Liver (tissue), 9 donors: ENCODE data around the gene EIF4E3. TPM values are rescaled to one million over a fixed set of nuclear protein-coding genes. Genes with fewer than 3 reads are reported as not detected.

Experiments
- DNase-seq: peaks from one replicate; pipeline ENCODE4 v3.0.0-alpha.2; 2017; ENCODE audit warnings: low spot score
- H3K27ac ChIP-seq, 2 donors: one replicate each; pipeline ENCODE4 v1.7.0; 2013; ENCODE audit warnings: inconsistent platforms in 2 of 2, low read length in 2 of 2, control low read depth in 1 of 2, low read depth in 1 of 2, mild to moderate bottlenecking in 1 of 2
- H3K27me3 ChIP-seq, 4 donors: one replicate each; pipeline versions ENCODE4 v1.6.1 to v1.7.0; 2013; ENCODE audit warnings: low read length in 3 of 4, inconsistent platforms in 1 of 4, mild to moderate bottlenecking in 1 of 4, moderate library complexity in 1 of 4; ENCODE audit not compliant: control insufficient read depth in 4 of 4, insufficient read depth in 4 of 4
- H3K36me3 ChIP-seq, 4 donors: one replicate each; pipeline versions ENCODE4 v1.6.1 to v1.7.0; 2013; ENCODE audit warnings: low read length in 3 of 4, mild to moderate bottlenecking in 3 of 4, low read depth in 1 of 4, moderate library complexity in 1 of 4; ENCODE audit not compliant: control insufficient read depth in 4 of 4, insufficient read depth in 3 of 4
- H3K4me1 ChIP-seq, 4 donors: one replicate each; pipeline versions ENCODE4 v1.6.1 to v1.7.0; 2013; ENCODE audit warnings: low read length in 3 of 4, mild to moderate bottlenecking in 3 of 4, moderate library complexity in 1 of 4; ENCODE audit not compliant: control insufficient read depth in 4 of 4, insufficient read depth in 4 of 4
- H3K4me3 ChIP-seq, 3 donors: one replicate each; pipeline versions ENCODE4 v1.6.1 to v1.7.0; 2013; ENCODE audit warnings: low read length in 3 of 3, control low read depth in 1 of 3, low read depth in 1 of 3, mild to moderate bottlenecking in 1 of 3
- H3K9ac ChIP-seq, 2 donors: one replicate each; pipeline ENCODE4 v1.7.0; 2013; ENCODE audit warnings: low read length in 2 of 2, mild to moderate bottlenecking in 2 of 2, moderate library complexity in 2 of 2, control low read depth in 1 of 2, low read depth in 1 of 2
- H3K9me3 ChIP-seq, 4 donors: one replicate each; pipeline versions ENCODE4 v1.6.1 to v1.7.0; 2013; ENCODE audit warnings: low read length in 3 of 4; ENCODE audit not compliant: control insufficient read depth in 4 of 4
- CTCF ChIP-seq: fragments of 150-350 bp; IDR thresholded peaks from 2 replicates; pipeline ENCODE4 v1.5.1; 2017; ENCODE audit warnings: improper control_type of control experiment, low read depth, low read length; ENCODE audit not compliant: missing input control
- FOXA1 ChIP-seq: IDR thresholded peaks from 2 replicates; pipeline ENCODE4 v1.6.1; 2016; ENCODE audit warnings: antibody characterized with exemption
- GABPA ChIP-seq, 2 donors: IDR thresholded peaks in 1 of 2; conservative IDR thresholded peaks in 1 of 2; 2 replicates each; pipeline ENCODE4 v1.6.1; 2016; ENCODE audit warnings: antibody characterized with exemption in 2 of 2, mild to moderate bottlenecking in 1 of 2, moderate library complexity in 1 of 2
- HNF4A ChIP-seq, 2 donors: conservative IDR thresholded peaks; 2 replicates each; pipeline ENCODE4 v1.6.1; 2016; ENCODE audit warnings: antibody characterized with exemption in 2 of 2, mild to moderate bottlenecking in 2 of 2
- HNF4G ChIP-seq: IDR thresholded peaks from 2 replicates; pipeline ENCODE4 v1.6.1; 2016; ENCODE audit warnings: antibody characterized with exemption
- JUND ChIP-seq, 2 donors: IDR thresholded peaks; 2 replicates each; pipeline ENCODE4 v1.6.1; 2016; ENCODE audit warnings: antibody characterized with exemption in 2 of 2
- MAX ChIP-seq: IDR thresholded peaks from 2 replicates; pipeline ENCODE4 v1.6.1; 2016; ENCODE audit warnings: antibody characterized with exemption
- RAD21 ChIP-seq, 2 donors: IDR thresholded peaks; 2 replicates each; pipeline ENCODE4 v1.6.1; 2016; ENCODE audit warnings: antibody characterized with exemption in 2 of 2, mild to moderate bottlenecking in 2 of 2
- REST ChIP-seq: IDR thresholded peaks from 2 replicates; pipeline ENCODE4 v1.6.1; 2016; ENCODE audit warnings: antibody characterized with exemption, mild to moderate bottlenecking
- RXRA ChIP-seq, 2 donors: IDR thresholded peaks; 2 replicates each; pipeline ENCODE4 v1.6.1; 2017 to 2018; ENCODE audit warnings: antibody characterized with exemption in 2 of 2, mild to moderate bottlenecking in 1 of 2
- SP1 ChIP-seq: IDR thresholded peaks from 2 replicates; pipeline ENCODE4 v1.6.1; 2018; ENCODE audit warnings: antibody characterized with exemption, mild to moderate bottlenecking
- TAF1 ChIP-seq: conservative IDR thresholded peaks from 2 replicates; pipeline ENCODE4 v1.6.1; 2016; ENCODE audit warnings: antibody characterized with exemption, mild to moderate bottlenecking
- YY1 ChIP-seq: IDR thresholded peaks from 2 replicates; pipeline ENCODE4 v1.6.1; 2016; ENCODE audit warnings: antibody characterized with exemption, mild to moderate bottlenecking
- ZBTB33 ChIP-seq: IDR thresholded peaks from 2 replicates; pipeline ENCODE4 v1.6.1; 2016; ENCODE audit warnings: antibody characterized with exemption
- WGBS: extraction: QIAGEN DNeasy Blood & Tissue Kit; methylation state at CpG from one replicate; pipeline ENCODE4 v1.1.7; 2013; 5-methylcytosine and 5-hydroxymethylcytosine counted together
- polyA plus RNA-seq, 2 donors: library from polyadenylated mRNA; stranded (reverse) in 1 of 2; unstranded in 1 of 2; fragments of 200-250 nt in 1 of 2; fragments of >200 nt in 1 of 2; fragmentation: Nextera tagmentation in 1 of 2; extraction: Ambion mirVana in 1 of 2; gene quantifications; one replicate each; pipeline versions ENCODE4 v1.2.1 to v1.2.3, GENCODE V29; 2013 to 2015
- total RNA-seq, 2 donors: library from RNA; depleted of rRNA; stranded (reverse); fragments of >200 nt; gene quantifications; one replicate each; pipeline ENCODE4 v1.2.3, GENCODE V29; 2014
- donor health status: healthy.
- donor health status: healthy.
- donor health status: healthy.
- donor health status: healthy.
- donor health status: healthy.

EIF4E3 gene
- total and polyA plus RNA-seq, 4 donors: 1.1 to 4.0 (median 2.6) TPM

GRCh38 chr3:71751602-71752001, 26.4 kb upstream of the EIF4E3 start:
- no peaks in the 10 kb centered on the region for H3K36me3 ChIP-seq
- 78% methylated on average over 4 of the region's 4 CpGs for WGBS
- TF ChIP-seq JUND (IDR thresholded peaks at IDR 0.05): no peak
- TF ChIP-seq FOXA1: no peak
- TF ChIP-seq MAX: no peak
- TF ChIP-seq HNF4A (conservative IDR thresholded peaks at IDR 0.05): no peak
- no peak for TF ChIP-seq GABPA (IDR thresholded peaks at IDR 0.05 in 1 of 2, conservative IDR thresholded peaks at IDR 0.05 in 1 of 2)
- no peak for TF ChIP-seq SP1
- TF ChIP-seq RXRA (IDR thresholded peaks at IDR 0.05): no peak
- TF ChIP-seq HNF4G: no peak
- no peak for TF ChIP-seq RAD21 (IDR thresholded peaks at IDR 0.05)
- TF ChIP-seq CTCF: no peak
- no peak overlapping the region for H3K9ac ChIP-seq
- no peak overlapping the region for H3K27ac ChIP-seq
- no peak for DNase-seq
- peaks cover 4 to 14% (median 9%) of the 10 kb centered on the region in 4 donors for H3K4me1 ChIP-seq
- H3K4me3 ChIP-seq: no peak overlapping the region
- peaks cover 0 to 21% (median 2%) of the 10 kb centered on the region in 4 donors for H3K27me3 ChIP-seq
- H3K9me3 ChIP-seq: no peaks in the 10 kb centered on the region

- peaks cover 6 to 23% (median 11%) of the 10 kb centered on the region in 4 donors for H3K9me3 ChIP-seq
- no peaks in the 10 kb centered on the region for H3K4me1 ChIP-seq
- DNase-seq: no peak
- H3K27me3 ChIP-seq: no peaks in the 10 kb centered on the region
- no peak overlapping the region for H3K27ac ChIP-seq
- no peak overlapping the region for H3K4me3 ChIP-seq
- WGBS: 81% methylated on average over 3 of the region's 3 CpGs
- no peaks in the 10 kb centered on the region for H3K36me3 ChIP-seq
- no peak for TF ChIP-seq MAX
- TF ChIP-seq TAF1: no peak
- TF ChIP-seq RAD21 (IDR thresholded peaks at IDR 0.05): no peak
- TF ChIP-seq YY1: no peak
- TF ChIP-seq JUND (IDR thresholded peaks at IDR 0.05): no peak
- no peak for TF ChIP-seq ZBTB33
- TF ChIP-seq HNF4A (conservative IDR thresholded peaks at IDR 0.05): no peak
- no peak for TF ChIP-seq GABPA (IDR thresholded peaks at IDR 0.05 in 1 of 2, conservative IDR thresholded peaks at IDR 0.05 in 1 of 2)
- H3K9ac ChIP-seq: no peak overlapping the region
Measured at GRCh38 chr3:71744738-71745137, 19.5 kb upstream of the EIF4E3 start.

GRCh38 chr3:71742621-71743020, 17.4 kb upstream of the EIF4E3 start:
- no peaks in the 10 kb centered on the region for H3K36me3 ChIP-seq
- H3K4me1 ChIP-seq: no peaks in the 10 kb centered on the region
- H3K27me3 ChIP-seq: no peaks in the 10 kb centered on the region
- H3K9ac ChIP-seq: no peak overlapping the region
- no peak for DNase-seq
- no peak overlapping the region for H3K4me3 ChIP-seq
- TF ChIP-seq RAD21 (IDR thresholded peaks at IDR 0.05): no peak
- TF ChIP-seq RXRA (IDR thresholded peaks at IDR 0.05): no peak
- TF ChIP-seq HNF4A (conservative IDR thresholded peaks at IDR 0.05): no peak
- TF ChIP-seq REST: no peak
- 97% methylated on average over 1 of the region's 1 CpG for WGBS
- no peak overlapping the region for H3K27ac ChIP-seq
- H3K9me3 ChIP-seq: peaks cover 6 to 23% (median 11%) of the 10 kb centered on the region in 4 donors
